ENCODE results near the gene SEC16A.

The SEC16A gene

GRCh38 chr9:136507221-136507991, 24.6 kb upstream of the SEC16A start:
- Histone ChIP-seq H3K4me3 (no peak overlapping the region), H3K36me3 (peaks cover 99 to 100% (median 100%) of the 10 kb centered on the region in 11 experiments), H3K4me2 (no peak overlapping the region), H3K27ac (no peak overlapping the region), H4K20me1 (peaks cover 0 to 98% (median 50%) of the 10 kb centered on the region in 11 experiments; a peak in 18 of 22 replicates), H3K9me3 (replicated peaks in 1 of 11) (no peaks in the 10 kb centered on the region), H3K9ac (no peak overlapping the region), H3K27me3 (no peaks in the 10 kb centered on the region), H3K4me1 (no peaks in the 10 kb centered on the region)
- TF ChIP-seq Cebpa-rat (IDR thresholded peaks at IDR 0.05) = no peak

GRCh38 chr9:136506425-136506824, 23.6 kb upstream of the SEC16A start:
- Histone ChIP-seq H3K27ac (no peak overlapping the region), H3K4me1 (no peaks in the 10 kb centered on the region), H4K20me1 (peaks cover 0 to 98% (median 48%) of the 10 kb centered on the region in 11 experiments; a peak in 16 of 22 replicates), H3K36me3 (peaks cover 99 to 100% (median 100%) of the 10 kb centered on the region in 11 experiments), H3K4me3 (no peak overlapping the region), H3K9me3 (replicated peaks in 1 of 11) (no peaks in the 10 kb centered on the region), H3K27me3 (no peaks in the 10 kb centered on the region), H3K9ac (no peak overlapping the region), H3K4me2 (no peak overlapping the region)
- TF ChIP-seq Cebpa-rat (IDR thresholded peaks at IDR 0.05) = no peak

- no peak overlapping the region for H3K4me2 ChIP-seq
These were observed 22.9 kb upstream of the SEC16A start for GRCh38 chr9:136505406-136506403.

GRCh38 chr9:136504512-136505348, 21.9 kb upstream of the SEC16A start:
- H3K27me3 ChIP-seq = no peaks in the 10 kb centered on the region
- H3K4me2 ChIP-seq = no peak overlapping the region
- no peaks in the 10 kb centered on the region for H3K4me1 ChIP-seq
- TF ChIP-seq Cebpa-rat (IDR thresholded peaks at IDR 0.05) = no peak
- H3K9ac ChIP-seq = no peak overlapping the region
- H3K9me3 ChIP-seq (replicated peaks in 1 of 11) = no peaks in the 10 kb centered on the region
- peaks cover 99 to 100% (median 100%) of the 10 kb centered on the region in 11 experiments for H3K36me3 ChIP-seq
- H3K27ac ChIP-seq = no peak overlapping the region
- peaks cover 0 to 98% (median 40%) of the 10 kb centered on the region in 11 experiments; a peak in 17 of 22 replicates for H4K20me1 ChIP-seq
- H3K4me3 ChIP-seq = no peak overlapping the region

More at GRCh38 chr9:136505406-136506403, 22.9 kb upstream of the SEC16A start:
- Histone ChIP-seq H3K9me3 (replicated peaks in 1 of 11) (no peaks in the 10 kb centered on the region), H3K9ac (no peak overlapping the region), H3K4me3 (no peak overlapping the region), H3K4me1 (no peaks in the 10 kb centered on the region), H4K20me1 (peaks cover 0 to 98% (median 41%) of the 10 kb centered on the region in 11 experiments; a peak in 16 of 22 replicates), H3K27me3 (no peaks in the 10 kb centered on the region), H3K36me3 (peaks cover 99 to 100% (median 100%) of the 10 kb centered on the region in 11 experiments), H3K27ac (no peak overlapping the region)
- no peak for TF ChIP-seq Cebpa-rat (IDR thresholded peaks at IDR 0.05)

- H3K36me3 ChIP-seq = peaks cover 98 to 100% (median 99%) of the 10 kb centered on the region in 11 experiments
- no peak overlapping the region for H3K9ac ChIP-seq
- TF ChIP-seq Cebpa-rat (IDR thresholded peaks at IDR 0.05) = no peak
- no peak overlapping the region for H3K4me3 ChIP-seq
- peaks cover 0 to 98% (median 38%) of the 10 kb centered on the region in 11 experiments; a peak in 16 of 22 replicates for H4K20me1 ChIP-seq
- H3K27ac ChIP-seq = no peak overlapping the region
- no peak overlapping the region for H3K4me2 ChIP-seq
- H3K27me3 ChIP-seq = no peaks in the 10 kb centered on the region
- no peaks in the 10 kb centered on the region for H3K4me1 ChIP-seq
- no peaks in the 10 kb centered on the region for H3K9me3 ChIP-seq (replicated peaks in 1 of 11)
These were observed 20.2 kb upstream of the SEC16A start for GRCh38 chr9:136502940-136503550.

- Histone ChIP-seq H3K27ac (no peak overlapping the region), H3K9ac (no peak overlapping the region), H3K9me3 (replicated peaks in 1 of 11) (no peaks in the 10 kb centered on the region), H3K4me3 (no peak overlapping the region), H3K27me3 (no peaks in the 10 kb centered on the region), H3K4me2 (no peak overlapping the region), H3K36me3 (peaks cover 97 to 99% (median 98%) of the 10 kb centered on the region in 11 experiments), H4K20me1 (peaks cover 0 to 95% (median 34%) of the 10 kb centered on the region in 11 experiments; a peak in 17 of 22 replicates), H3K4me1 (no peaks in the 10 kb centered on the region)
- no peak for TF ChIP-seq Cebpa-rat (IDR thresholded peaks at IDR 0.05)
These were observed 19.4 kb upstream of the SEC16A start for GRCh38 chr9:136502196-136502595.

- Histone ChIP-seq H3K4me1 (no peaks in the 10 kb centered on the region), H3K36me3 (peaks cover 97 to 99% (median 98%) of the 10 kb centered on the region in 11 experiments), H3K27me3 (no peaks in the 10 kb centered on the region), H3K9ac (no peak overlapping the region), H3K4me3 (no peak overlapping the region), H4K20me1 (peaks cover 0 to 95% (median 39%) of the 10 kb centered on the region in 11 experiments; a peak in 18 of 22 replicates), H3K9me3 (replicated peaks in 1 of 11) (no peaks in the 10 kb centered on the region), H3K4me2 (no peak overlapping the region), H3K27ac (no peak overlapping the region)
- no peak for TF ChIP-seq Cebpa-rat (IDR thresholded peaks at IDR 0.05)
These were observed 18.8 kb upstream of the SEC16A start for GRCh38 chr9:136501686-136502085.

All from BLaER1 treated with 17β-estradiol and CSF1 and Interleukin-3, amounts not matched to agents 10 nM and 100 nM (cell line).